Type B pancreatic cell (in vitro differentiated cells): ENCODE measurements around the gene TUSC7. TPM values are rescaled to one million over a fixed set of nuclear protein-coding genes. Genes with fewer than 3 reads are reported as not detected.

Experiments
- DNase-seq: peaks from one replicate; pipeline ENCODE4 v3.0.0; 2021; ENCODE audit warnings: mixed read lengths; ENCODE audit not compliant: unreplicated experiment; ENCODE audit errors: extremely low spot score
- H3K27ac Mint-ChIP-seq: 2 replicates; pipeline ENCODE4 v1.8.0; 2021; ENCODE audit warnings: mild to moderate bottlenecking, mixed read lengths
- H3K27me3 Mint-ChIP-seq: 2 replicates; pipeline ENCODE4 v1.8.0; 2021; ENCODE audit warnings: mixed read lengths
- H3K36me3 Mint-ChIP-seq: 2 replicates; pipeline ENCODE4 v1.8.0; 2021; ENCODE audit warnings: mixed read lengths
- H3K4me1 Mint-ChIP-seq: one replicate; pipeline ENCODE4 v1.8.0; 2021; ENCODE audit warnings: mixed read lengths; ENCODE audit not compliant: unreplicated experiment
- H3K4me3 Mint-ChIP-seq: 2 replicates; pipeline ENCODE4 v1.8.0; 2021; ENCODE audit warnings: mild to moderate bottlenecking, mixed read lengths
- H3K9me3 Mint-ChIP-seq: 2 replicates; pipeline ENCODE4 v1.8.0; 2021; ENCODE audit warnings: mixed read lengths
- CTCF ChIP-seq: fragments of 200-600 bp; sonication (generic); conservative IDR thresholded peaks from 2 replicates; pipeline ENCODE4 v1.5.0; 2021; ENCODE audit warnings: antibody characterized with exemption, mild to moderate bottlenecking
- total RNA-seq: library from RNA; stranded (reverse); gene quantifications from 2 replicates; pipeline ENCODE4 v1.2.1, GENCODE V29; 2021; ENCODE audit warnings: low replicate concordance

The TUSC7 gene
- total RNA-seq, 1 donor from 2014 or later = not detected

DNA sequence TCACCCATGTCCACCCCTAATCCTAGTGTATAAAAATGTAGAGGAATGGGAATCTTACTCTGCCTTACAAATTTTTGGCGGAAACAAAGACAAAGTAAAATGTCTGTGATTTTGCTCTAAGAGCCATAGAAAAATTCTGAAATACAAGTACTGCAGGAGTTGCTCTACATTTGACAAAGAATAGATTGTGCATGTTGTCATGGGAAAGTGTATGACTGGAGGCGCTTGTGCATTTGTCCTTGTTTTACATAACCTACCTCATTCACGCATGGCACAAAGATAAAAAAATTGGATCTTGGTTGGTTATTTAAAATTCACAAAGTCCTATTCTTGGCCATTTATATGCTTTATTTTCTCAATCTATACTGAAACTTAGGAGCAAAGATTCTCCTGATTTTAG lies 2.0 kb upstream of the TUSC7 start:
- H3K36me3 Mint-ChIP-seq = no peaks in the 10 kb centered on the region
- no peak overlapping the region for H3K4me3 Mint-ChIP-seq
- TF ChIP-seq CTCF = no peak
- H3K27me3 Mint-ChIP-seq = no peaks in the 10 kb centered on the region
- no peak for DNase-seq
- no peak overlapping the region for H3K27ac Mint-ChIP-seq
- peaks cover 7% of the 10 kb centered on the region for H3K4me1 Mint-ChIP-seq
- no peaks in the 10 kb centered on the region for H3K9me3 Mint-ChIP-seq

GRCh38 chr3:116716490-116716889 lies 6.9 kb downstream of the TUSC7 start:
- TF ChIP-seq CTCF = no peak
- Mint-ChIP-seq H3K9me3 (no peaks in the 10 kb centered on the region), H3K4me1 (peaks cover 9% of the 10 kb centered on the region), H3K27me3 (no peaks in the 10 kb centered on the region), H3K4me3 (no peak overlapping the region), H3K27ac (no peak overlapping the region), H3K36me3 (no peaks in the 10 kb centered on the region)
- no peak for DNase-seq

GRCh38 chr3:116717566-116717965 lies 8.0 kb downstream of the TUSC7 start:
- Mint-ChIP-seq H3K9me3 (no peaks in the 10 kb centered on the region), H3K27ac (no peak overlapping the region), H3K36me3 (no peaks in the 10 kb centered on the region), H3K27me3 (no peaks in the 10 kb centered on the region), H3K4me3 (no peak overlapping the region), H3K4me1 (peaks cover 9% of the 10 kb centered on the region)
- no peak for TF ChIP-seq CTCF
- DNase-seq = no peak

- no peaks in the 10 kb centered on the region for H3K36me3 Mint-ChIP-seq
- no peaks in the 10 kb centered on the region for H3K4me1 Mint-ChIP-seq
- TF ChIP-seq CTCF = no peak
- H3K9me3 Mint-ChIP-seq = no peaks in the 10 kb centered on the region
- H3K27me3 Mint-ChIP-seq = no peaks in the 10 kb centered on the region
- no peak overlapping the region for H3K4me3 Mint-ChIP-seq
- DNase-seq = no peak
- no peak overlapping the region for H3K27ac Mint-ChIP-seq
Observed at GRCh38 chr3:116728454-116728853, 18.9 kb downstream of the TUSC7 start.

- Mint-ChIP-seq H3K27ac (no peak overlapping the region), H3K36me3 (no peaks in the 10 kb centered on the region), H3K4me3 (no peak overlapping the region), H3K9me3 (peaks cover 8% of the 10 kb centered on the region), H3K27me3 (no peaks in the 10 kb centered on the region), H3K4me1 (no peaks in the 10 kb centered on the region)
- TF ChIP-seq CTCF = no peak
- no peak for DNase-seq
Observed at GRCh38 chr3:116734243-116734642, 24.7 kb downstream of the TUSC7 start.

GRCh38 chr3:116739678-116740077 lies 30.1 kb downstream of the TUSC7 start:
- no peak overlapping the region for H3K4me3 Mint-ChIP-seq
- H3K27me3 Mint-ChIP-seq = no peaks in the 10 kb centered on the region

More at GRCh38 chr3:116739678-116740077, 30.1 kb downstream of the TUSC7 start:
- Mint-ChIP-seq H3K27ac (no peak overlapping the region), H3K9me3 (peaks cover 2% of the 10 kb centered on the region), H3K36me3 (no peaks in the 10 kb centered on the region), H3K4me1 (no peaks in the 10 kb centered on the region)
- DNase-seq = no peak
- no peak for TF ChIP-seq CTCF
